ELF-1 (cell line): Measurements from ENCODE around the gene STT3A.
A peak's percentile ranks its signal among the peaks of the same experiment; 100 is the strongest.
"Not testable (repeated sequence)": the region's sequence is repeated elsewhere in the genome, so short reads cannot be mapped to it uniquely, and the experiment has no call there.

Experiments
- DNase-seq: peaks from one replicate; pipeline ENCODE4 v3.0.0-alpha.2; 2016; ENCODE audit warnings: low read depth, low spot score

The STT3A gene

DNA sequence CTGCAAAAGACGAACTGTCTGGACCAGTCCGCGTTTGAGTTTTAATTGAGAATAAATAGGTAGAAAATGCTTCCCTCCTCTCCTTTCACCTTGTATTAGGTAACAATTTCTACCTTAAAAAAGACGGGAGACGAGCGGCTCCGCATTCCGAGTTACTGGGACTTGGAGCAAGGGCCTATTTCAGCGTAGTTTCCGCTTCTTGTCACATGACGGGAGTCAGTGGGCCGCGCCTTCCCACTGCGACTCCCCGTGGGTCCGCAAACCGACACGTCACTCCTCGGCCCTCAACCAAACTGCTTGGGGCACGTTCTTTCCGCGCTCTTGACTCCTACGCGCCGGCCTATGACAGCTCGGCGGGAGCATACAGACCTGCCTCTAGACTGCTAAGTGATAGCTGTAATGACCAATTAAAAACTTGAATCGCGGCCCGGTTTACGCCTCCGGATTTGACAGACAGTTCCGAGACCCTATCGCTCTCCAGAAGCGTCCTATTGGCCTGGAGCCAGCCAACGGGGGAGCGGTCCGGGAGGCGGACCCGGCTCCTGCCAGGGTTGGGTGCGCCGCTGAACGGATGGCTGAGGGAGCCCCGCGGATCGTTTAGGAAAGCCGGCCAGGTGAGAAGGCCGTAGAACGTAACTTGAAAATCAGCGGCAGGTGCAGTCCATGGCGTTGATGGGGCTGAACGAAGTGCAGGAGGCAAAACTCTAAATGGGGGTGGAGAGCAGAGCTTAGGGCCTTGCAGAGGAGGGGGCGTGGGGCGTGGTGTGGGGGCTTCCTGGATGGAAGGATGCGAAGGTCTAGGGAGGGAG lies at the start of gene STT3A:
Gene STT3A, plus strand, starts transcription at position 548 of the 809 bp plus-strand sequence. CDS start 3,064 bp downstream, outside the sequence.
- DNase-seq, result peak; percentile 100

DNA sequence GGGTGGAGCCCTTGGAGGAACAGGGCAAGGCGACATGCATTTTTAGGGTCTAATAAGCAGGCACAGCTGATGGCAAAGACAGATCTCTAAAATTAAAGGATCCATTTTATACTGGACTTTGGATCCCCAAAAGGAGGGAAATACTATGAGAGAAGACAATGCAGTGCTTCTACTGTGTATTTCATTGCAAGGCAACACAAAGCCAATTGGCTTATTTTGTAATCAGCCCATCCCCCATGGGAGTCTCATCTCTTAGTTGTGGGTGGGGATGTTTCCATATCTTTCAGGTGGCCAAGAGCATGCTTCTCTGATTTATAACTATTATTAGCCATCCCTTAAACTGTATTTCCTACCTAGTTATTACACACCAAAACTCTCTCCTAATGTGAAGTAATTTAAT lies 41.9 kb upstream of the STT3A start:
- no peak for DNase-seq

DNA sequence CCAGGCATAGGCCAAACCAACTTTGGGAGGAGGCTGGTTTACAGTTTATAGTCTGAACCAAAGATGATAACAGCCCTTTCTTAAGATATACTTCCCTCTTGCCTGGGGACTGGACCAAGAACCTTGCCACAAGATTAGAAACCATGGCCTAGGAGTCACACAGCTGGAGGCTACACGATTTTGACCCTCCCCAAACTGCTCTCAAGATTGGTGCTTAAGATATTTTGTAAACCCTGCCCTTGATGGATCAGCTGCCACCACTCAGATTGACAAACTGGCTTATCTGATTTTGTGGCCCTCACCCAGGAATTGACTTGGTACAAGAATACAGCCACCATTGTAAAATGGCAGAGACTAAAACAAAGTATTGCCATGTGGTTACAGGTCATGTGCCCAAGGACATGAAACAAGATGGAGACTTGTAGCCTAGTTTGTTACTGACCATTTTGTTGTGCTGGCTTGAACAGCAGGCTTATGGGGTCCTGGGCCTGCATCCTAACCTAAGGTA lies 40.8 kb upstream of the STT3A start:
- no peak for DNase-seq

DNA sequence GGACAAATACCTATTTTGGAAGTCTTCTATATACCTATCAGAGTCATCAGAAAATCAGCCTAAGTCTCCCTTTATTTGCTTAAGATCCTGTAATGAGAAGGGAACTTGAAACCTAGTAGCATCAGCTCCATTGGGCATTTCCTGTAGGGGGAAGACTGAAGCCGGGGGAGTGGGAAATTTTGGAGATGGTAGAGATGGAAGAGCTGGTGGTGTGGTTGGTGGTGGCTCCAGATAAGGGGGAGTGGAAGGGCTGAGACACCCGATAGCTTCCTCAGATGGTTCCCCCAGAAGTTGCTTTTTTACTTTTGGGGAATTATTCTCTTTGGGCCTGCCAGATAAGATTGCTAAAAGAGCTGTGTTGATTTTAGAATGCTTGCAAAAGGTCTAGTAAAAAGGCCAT lies 39.7 kb upstream of the STT3A start:
- DNase-seq, result no peak

DNA sequence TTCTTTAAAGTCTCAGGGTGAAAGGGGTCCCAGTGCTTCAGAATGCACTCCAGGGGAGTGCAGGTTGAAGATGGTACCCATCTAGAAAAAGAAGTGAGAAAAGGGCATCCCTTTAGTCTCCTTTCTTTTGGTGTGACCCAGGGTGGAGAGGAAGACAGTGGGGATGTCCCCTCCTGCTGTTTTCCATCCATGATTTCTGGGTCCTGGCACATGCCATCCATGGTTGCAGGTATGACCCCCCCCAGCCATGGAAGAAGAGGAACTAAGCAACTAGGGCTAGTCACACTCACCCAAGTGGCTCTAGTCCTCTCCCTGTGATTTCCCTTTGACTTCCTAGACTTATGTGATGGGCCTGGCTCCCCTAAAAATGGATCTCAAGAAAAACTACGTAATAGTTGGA lies 39.3 kb upstream of the STT3A start:
- no peak for DNase-seq

DNA sequence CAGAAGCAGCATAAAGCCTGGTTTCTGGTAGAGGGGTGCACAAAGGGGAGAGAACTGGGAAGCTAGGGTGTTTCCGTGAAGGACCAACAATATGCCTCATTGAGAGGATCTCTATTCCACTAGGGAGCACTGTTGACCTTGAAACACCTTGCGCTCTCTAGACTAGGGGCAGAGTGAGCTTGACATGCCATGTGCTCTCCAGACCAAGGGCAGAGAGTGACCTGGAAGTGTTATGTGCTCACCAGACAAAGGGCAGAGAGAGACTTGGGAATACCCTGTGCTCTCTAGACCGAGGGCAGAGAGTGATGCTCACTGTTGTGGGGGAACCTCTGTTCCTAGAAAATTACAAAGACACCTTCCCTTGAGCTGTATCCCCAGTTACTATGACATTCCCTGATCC lies 38.6 kb upstream of the STT3A start:
- DNase-seq, result no peak

DNA sequence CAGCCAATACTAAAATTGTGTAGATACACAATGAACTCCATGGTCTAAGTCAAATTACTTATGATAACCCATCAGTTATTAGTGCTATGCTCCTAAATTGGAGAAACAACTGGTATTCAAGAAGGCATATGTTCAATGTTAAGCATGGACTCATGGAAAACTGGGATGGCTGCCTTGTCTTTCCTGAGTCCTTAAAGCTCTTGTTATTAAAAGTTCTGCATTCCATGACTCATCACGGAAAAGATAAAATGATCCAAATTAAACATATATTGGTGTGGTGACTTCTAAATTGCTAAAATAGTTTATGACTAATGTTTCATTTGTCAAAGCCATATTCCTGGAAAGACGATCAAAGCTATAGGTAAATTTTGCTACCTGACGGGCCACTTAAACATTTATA lies 32.8 kb upstream of the STT3A start:
- DNase-seq, result no peak

DNA sequence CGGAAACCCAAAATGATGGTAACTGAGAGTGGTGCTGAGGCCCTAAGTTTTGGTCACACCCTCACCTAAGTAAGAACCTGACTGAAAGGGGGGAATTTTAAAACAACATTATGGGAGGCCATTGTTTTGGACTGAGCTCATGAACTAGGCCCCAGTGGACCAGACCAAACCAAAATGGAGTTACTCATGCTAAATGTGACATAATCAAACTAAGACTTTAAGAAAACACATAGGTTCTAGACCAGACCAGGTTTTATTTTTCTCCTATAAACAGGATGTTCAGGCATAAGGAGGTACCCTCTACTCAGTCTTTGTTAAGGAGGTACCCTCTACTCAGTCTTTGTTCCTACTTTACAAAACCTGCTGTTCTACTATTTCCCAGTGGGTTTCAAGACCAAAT lies 30.7 kb upstream of the STT3A start:
- DNase-seq, result no peak

DNA sequence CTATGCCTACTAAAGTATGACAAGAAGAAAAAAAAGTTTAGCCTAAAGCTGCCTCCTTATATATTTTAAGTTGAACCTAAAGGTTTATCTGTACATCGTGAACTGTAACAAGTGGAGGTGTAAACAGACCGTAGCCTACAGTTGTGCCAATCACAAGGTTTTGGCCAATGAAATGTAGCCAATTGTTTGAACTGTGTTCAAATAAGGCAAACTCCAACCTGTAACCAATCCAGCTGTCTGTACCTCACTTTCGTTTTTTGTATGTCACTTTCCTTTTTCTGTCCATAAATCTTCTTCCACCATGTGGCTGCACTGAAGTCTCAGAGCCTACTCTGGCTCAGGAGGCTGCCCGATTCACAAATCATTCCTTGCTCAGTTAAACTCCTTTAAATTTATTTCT lies 30.2 kb upstream of the STT3A start:
- DNase-seq, result no peak

DNA sequence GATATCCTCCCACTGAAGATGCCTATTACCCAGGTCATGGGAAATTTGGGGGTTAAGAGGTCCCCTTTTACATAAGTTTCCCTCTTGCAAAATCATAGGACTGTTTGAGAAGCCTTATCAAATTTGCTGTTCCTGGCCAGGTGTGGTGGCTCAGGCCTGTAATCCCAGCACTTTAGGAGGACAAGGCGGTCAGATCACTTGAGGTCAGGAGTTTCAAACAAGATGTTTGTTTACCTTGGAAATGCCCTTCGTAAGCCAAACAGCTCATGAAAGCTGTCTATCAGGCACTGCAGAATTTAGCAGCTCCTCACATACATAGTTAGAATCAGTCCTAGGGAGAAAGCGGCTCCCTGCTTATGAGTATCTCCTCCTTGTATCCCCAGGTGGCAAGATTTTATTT lies 28.3 kb upstream of the STT3A start:
- no peak for DNase-seq

DNA sequence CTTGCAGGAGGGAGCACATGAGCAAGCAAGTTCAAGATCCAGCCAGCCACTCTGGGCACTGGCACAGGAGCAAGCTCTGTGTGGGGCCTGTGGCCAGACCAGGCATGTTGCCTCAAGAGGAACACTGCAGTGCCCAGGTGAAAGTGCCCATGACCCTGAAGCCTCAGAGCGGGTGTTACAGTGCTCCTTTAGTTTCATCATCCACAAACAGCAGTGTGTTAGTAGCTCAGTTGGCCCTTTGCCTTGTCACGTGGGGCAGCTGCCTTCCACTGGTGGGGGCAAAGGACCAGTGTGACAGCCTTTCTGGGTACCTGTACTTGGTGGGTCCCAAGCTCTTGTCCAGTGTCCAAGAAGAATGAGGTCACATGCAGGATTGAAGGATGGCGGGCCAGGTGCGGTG lies 26.4 kb upstream of the STT3A start:
- DNase-seq, result no peak

DNA sequence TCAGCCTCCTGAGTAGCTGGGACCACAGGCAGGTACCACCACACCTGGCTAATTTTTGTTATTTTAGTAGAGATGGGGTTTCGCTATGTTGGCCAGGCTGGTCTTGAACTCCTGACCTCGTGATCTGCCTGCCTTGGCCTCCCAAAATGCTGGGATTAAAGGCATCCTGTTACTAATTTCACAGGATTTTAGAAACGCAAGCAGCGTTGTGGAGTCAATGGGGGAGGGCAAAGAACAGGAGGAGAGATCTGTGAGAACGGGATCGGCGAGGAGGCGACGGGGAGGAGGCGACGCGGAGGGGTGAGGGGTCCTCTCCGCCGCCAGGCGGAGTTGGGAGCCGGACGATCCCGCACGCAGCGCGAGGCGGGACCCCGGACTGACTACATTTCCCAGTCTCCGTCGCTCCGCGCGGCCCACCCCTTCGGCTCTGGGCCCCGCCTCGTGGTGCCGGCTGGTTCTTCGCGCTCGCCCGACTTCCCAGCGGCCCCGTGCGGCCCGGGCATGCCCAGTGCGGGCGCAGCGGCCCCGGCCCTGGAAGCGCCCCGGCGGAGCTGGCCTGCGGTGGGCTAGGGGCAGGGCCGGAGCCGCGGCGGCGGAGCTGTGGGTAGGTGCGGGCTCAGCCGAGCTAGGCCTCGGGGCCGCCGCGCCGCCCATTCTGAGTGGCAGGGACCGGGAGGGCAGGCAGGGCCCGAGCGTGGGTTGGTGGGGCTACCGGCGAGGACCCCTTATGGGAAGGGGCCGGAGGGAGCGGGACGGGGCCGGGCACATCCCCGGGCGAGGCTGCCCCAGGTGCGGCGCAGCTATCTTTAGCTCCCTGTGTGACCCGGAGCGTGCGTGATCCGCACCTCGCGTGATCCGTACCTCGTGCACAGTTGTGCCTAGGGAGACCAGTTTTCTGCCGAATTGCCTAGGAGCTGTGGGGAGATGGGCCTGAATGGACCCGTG lies 23.4 kb upstream of the STT3A start, which contains the start of gene EI24:
Gene EI24, plus strand, starts transcription at position 508 of the 945 bp plus-strand sequence. CDS start 3,051 bp downstream, outside the sequence.
- peak; percentile 96 for DNase-seq

DNA sequence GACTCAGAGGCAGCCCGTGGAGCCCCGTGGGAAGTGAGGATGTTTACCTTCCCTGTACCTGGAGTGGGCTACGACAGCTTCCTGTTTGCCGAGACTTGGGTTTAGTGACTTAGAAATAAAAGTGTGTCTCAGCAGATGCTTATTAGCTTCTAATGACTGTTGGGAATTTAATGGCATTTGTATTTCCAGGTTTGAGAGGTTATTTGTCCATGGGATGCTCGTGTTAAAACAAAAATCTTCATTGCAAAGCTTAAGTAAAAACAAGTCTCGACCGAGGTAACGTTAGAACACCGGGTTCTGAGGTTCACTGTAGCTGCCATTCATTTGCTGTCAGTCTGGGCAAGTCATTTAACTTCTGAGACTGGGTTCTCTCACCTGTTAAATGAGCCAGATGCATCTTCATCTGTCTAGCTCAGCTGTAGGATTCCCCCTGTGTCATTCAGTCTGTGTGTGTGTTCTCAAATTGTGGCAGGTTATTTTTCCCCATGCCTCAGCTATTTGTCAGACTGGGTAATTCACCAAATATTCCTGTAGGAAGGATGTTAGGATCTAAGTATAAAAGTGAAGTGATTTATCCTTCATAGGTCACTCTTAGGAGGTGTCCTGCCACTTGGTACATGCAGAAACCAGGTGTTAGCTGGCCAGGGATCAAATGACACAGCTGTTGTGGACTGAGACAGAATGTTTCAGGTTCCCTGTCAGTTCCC lies 22.6 kb upstream of the STT3A start:
- DNase-seq, result peak; percentile 8

DNA sequence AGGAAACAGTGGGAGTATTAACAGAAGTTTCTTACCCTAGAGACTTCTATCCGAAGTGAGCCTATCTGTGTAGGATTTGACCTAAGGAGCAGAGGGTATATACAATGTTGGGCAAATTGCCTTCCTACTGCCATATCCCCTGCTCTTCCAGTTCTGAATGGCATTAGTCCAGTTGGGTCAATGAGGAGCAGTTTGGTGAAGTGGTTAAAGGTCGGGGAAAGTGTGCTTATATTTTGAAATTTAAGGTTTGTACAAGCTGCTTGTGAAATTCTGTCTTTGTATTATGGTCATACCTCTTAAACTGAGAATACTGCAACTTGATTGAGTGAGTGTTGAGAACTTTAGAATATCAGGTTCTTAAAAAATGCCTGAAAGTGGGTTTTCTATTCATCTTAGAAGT lies 21.7 kb upstream of the STT3A start:
- DNase-seq, result no peak

DNA sequence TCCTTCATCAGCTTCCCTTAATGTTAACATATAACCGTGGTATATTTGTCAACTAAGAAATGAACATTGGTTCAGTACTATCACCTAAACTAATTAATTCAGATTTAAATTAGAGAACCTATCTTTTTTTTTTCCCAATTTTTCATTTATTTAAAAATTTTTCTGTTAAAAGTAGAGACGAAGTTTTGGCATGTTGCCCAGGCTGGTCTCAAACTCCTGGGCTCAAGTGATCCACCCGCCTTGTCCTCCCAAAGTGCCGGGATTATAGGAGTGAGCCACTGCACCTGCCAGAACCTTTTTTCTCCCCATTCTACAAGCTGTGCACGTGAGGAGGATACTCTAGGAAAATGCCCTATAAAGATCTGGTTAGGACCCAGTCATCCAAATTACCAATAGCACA lies 19.7 kb upstream of the STT3A start:
- no peak for DNase-seq

DNA sequence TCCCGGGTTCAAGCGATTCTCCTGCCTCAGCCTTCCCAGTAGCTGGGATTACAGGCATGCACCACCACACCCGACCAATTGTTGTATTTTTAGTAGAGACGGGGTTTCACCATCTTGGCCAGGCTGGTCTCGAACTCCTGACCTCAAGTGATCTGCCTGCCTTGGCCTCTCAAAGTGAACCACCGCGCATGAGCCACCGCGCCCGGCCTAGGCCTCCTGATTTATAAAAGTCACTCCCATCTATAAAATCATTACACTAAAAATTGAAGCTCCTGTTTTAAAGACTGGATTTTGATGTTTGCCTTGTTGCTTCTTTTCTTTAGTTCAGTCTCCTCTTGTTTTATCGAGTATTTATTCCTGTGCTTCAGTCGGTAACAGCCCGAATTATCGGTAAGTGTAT lies 15.5 kb upstream of the STT3A start:
- not testable (repeated sequence) for DNase-seq

DNA sequence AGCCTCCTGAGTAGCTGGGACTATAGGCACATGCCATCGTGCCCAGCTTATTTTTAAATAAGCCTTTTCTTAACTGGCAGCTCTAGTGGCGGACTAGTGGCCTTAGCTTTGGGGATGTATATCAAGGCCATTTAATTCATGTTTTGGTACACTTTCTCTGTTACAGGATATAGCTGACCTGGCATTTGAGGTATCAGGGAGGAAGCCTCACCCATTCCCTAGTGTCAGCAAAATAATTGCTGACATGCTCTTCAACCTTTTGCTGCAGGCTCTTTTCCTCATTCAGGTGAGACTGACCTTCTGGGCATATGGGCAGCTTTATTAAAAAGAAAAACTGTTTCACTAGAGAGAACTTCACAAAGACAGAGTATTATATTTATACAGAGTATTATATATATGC lies 13.9 kb upstream of the STT3A start:
- no peak for DNase-seq

DNA sequence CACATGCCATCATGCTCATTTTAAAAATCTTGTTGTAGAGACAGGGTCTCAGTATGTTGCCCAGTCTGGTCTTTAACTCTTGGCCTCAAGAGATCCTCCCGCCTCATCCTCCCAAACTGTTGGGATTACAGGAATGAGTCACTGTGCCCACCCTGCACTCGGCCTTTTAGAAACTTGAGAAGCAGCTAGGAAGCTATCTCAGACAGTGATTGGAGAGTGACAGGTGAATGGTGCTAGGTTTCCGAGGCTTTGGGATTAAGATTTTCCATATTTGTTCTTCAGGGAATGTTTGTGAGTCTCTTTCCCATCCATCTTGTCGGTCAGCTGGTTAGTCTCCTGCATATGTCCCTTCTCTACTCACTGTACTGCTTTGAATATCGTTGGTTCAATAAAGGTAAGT lies 12.8 kb upstream of the STT3A start:
- no peak for DNase-seq

DNA sequence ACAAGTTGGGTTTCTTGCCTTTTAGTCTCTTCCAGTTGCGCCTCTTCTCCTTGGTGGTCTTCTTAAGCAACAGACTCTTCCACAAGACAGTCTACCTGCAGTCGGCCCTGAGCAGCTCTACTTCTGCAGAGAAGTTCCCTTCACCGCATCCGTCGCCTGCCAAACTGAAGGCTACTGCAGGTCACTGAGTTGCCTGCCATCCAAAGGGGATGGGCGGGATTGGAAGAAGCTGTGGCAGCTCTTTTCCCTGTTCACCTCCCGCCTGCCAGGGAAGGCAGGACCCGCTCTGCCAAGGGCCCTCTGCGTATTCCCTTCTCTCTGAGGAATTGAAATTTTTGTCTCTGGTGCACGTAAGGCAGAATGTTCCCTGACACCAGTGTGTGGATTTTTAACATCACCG lies 9.2 kb upstream of the STT3A start:
- DNase-seq, result no peak

DNA sequence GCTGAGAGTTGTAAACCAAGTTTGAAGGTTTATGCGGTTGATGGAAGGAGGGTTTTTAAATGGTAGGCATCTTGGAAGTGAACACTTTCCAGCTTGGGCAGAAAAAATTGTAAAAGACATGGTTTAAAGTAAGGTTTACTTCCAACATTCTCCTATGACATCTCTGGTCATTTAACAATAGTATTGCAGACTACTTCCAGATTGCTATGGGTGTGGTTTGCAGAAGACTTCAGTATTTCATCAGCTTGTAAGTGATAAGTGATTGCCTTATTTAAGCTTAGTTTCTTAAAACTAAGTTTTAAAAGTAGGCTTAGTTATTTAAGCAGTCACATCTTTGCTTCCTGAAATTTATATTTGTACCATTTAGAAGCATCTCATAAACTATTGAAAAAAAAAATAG lies 7.2 kb upstream of the STT3A start:
- no peak for DNase-seq

DNA sequence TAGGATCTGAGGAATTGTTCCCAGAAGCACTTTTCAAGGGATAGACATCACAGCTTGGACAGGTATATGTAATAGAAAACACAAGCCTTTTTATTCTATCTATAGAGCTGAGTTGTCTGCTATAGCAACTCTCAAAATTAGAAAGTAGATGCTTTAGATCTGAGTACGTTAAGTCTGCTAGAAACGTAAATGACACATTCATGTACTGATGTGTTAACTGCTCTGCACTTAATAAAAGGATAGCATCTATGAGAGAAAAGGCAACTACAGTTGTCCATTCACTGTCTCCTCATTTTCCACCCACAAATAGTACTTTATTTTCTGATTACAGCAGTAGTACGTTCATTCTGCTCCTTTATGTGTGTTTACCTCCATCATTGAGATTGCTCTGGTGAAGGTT lies 6.0 kb upstream of the STT3A start:
- DNase-seq, result no peak

DNA sequence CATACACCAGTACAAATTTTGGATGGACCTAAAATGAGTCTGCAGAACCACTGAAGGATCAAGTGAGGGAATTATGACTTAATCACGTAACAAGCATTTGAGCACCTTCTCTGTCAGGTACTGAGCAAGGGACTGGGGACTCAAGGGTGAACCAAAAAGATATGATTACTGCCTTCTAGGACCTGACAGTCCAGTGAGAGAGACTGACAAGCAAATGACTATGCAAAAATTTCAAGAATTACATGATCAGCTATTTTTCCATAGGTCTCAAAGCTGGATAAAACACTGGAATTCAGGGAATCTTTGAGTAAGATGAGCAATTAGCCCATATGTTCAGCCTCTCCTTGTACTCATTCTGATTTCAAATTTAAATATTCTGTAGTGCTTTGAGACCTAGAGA lies 5.2 kb upstream of the STT3A start:
- no peak for DNase-seq
